Testis (tissue), 2 donors: ENCODE measurements around the gene ROBO1.

Experiments
- CTCF ChIP-seq, 3 experiments: fragments of 450-650 bp in 2 of 3; fragments of 200-600 bp in 1 of 3; sonication (generic) in 1 of 3; IDR thresholded peaks; one replicate each; pipeline ENCODE4 v1.5.1; 2016 to 2019; ENCODE audit warnings: antibody characterized with exemption in 3 of 3, mild to moderate bottlenecking in 2 of 3, moderate library complexity in 1 of 3
- POLR2A ChIP-seq: fragments of 450-650 bp; IDR thresholded peaks from one replicate; pipeline ENCODE4 v1.6.1; 2017; ENCODE audit warnings: antibody characterized with exemption, mild to moderate bottlenecking, moderate library complexity

GRCh38 chr3:78839693-78840092, 928.1 kb downstream of the ROBO1 start:
- TF ChIP-seq POLR2A (no peak), CTCF (IDR thresholded peaks at IDR 0.05) (no peak)
